Osteoblast (primary cell): Measurements from ENCODE around the gene PDIA3. TPM values are rescaled to one million over a fixed set of nuclear protein-coding genes. Genes with fewer than 3 reads are reported as not detected.

Experiments
- DNase-seq: peaks from one replicate; pipeline ENCODE4 v3.0.0; 2011; ENCODE audit warnings: low spot score, mixed read lengths; ENCODE audit not compliant: insufficient read length; ENCODE audit errors: missing footprints
- H2AFZ ChIP-seq: 2 replicates; pipeline ENCODE4 v1.6.0; 2011; ENCODE audit warnings: mild to moderate bottlenecking, low read length
- H3K27ac ChIP-seq: 2 replicates; pipeline ENCODE4 v1.5.1; 2011; ENCODE audit warnings: mild to moderate bottlenecking, low read depth, low read length, moderate library complexity
- H3K27me3 ChIP-seq: 2 replicates; pipeline ENCODE4 v1.6.0; 2012; ENCODE audit warnings: mild to moderate bottlenecking, control low read depth, inconsistent platforms, low read length, moderate library complexity; ENCODE audit not compliant: insufficient read depth
- H3K36me3 ChIP-seq: 2 replicates; pipeline ENCODE4 v1.5.1; 2011; ENCODE audit warnings: mild to moderate bottlenecking, low read length, control low read depth, moderate library complexity; ENCODE audit not compliant: insufficient read depth
- H3K4me1 ChIP-seq: 2 replicates; pipeline ENCODE4 v1.5.1; 2011; ENCODE audit warnings: mild to moderate bottlenecking, low read length, control low read depth, moderate library complexity; ENCODE audit not compliant: insufficient read depth
- H3K4me2 ChIP-seq: 2 replicates; pipeline ENCODE4 v1.6.0; 2011; ENCODE audit warnings: mild to moderate bottlenecking, low read length; ENCODE audit not compliant: insufficient read depth
- H3K4me3 ChIP-seq: fragments of 200-600 bp; sonication (generic); 3 replicates; pipeline ENCODE4 v1.5.1; 2012; ENCODE audit warnings: mild to moderate bottlenecking, low read length, inconsistent platforms; ENCODE audit not compliant: insufficient read depth
- H3K79me2 ChIP-seq: 2 replicates; pipeline ENCODE4 v1.6.0; 2012; ENCODE audit warnings: mild to moderate bottlenecking, low read length, control low read depth, inconsistent platforms; ENCODE audit not compliant: insufficient read depth
- H3K9me3 ChIP-seq: 2 replicates; pipeline ENCODE4 v1.5.1; 2011; ENCODE audit warnings: low read depth, low read length, control low read depth
- H4K20me1 ChIP-seq: 2 replicates; pipeline ENCODE4 v1.6.0; 2012; ENCODE audit warnings: mild to moderate bottlenecking, low read length, control low read depth; ENCODE audit not compliant: insufficient read depth
- total RNA-seq: library from RNA; depleted of rRNA; stranded (reverse); fragments of >200 nt; gene quantifications from 2 replicates; pipeline ENCODE4 v1.2.3, GENCODE V29; 2012
- TF ChIP-seq, protein P1 (sequence below): IDR thresholded peaks from 2 replicates; pipeline ENCODE4 v1.5.1; 2011; ENCODE audit warnings: mild to moderate bottlenecking, low read depth, low read length, moderate library complexity; ENCODE audit errors: extremely low read depth

PDIA3 gene
- total RNA-seq, 1 donor, result 160 TPM

GRCh38 chr15:43748376-43748775, 2.1 kb downstream of the PDIA3 start:
- Histone ChIP-seq H3K27ac (no peak overlapping the region), H4K20me1 (peaks cover 54% of the 10 kb centered on the region), H3K4me1 (peaks cover 11% of the 10 kb centered on the region), H3K4me3 (peak overlapping the region; percentile 87), H3K36me3 (peaks cover 17% of the 10 kb centered on the region), H3K27me3 (no peaks in the 10 kb centered on the region), H3K9me3 (no peaks in the 10 kb centered on the region), H2AFZ (no peak overlapping the region), H3K4me2 (peak overlapping the region; percentile 94), H3K79me2 (peaks cover 74% of the 10 kb centered on the region)
- peak; percentile 41 for DNase-seq
- TF ChIP-seq, protein P1, sequence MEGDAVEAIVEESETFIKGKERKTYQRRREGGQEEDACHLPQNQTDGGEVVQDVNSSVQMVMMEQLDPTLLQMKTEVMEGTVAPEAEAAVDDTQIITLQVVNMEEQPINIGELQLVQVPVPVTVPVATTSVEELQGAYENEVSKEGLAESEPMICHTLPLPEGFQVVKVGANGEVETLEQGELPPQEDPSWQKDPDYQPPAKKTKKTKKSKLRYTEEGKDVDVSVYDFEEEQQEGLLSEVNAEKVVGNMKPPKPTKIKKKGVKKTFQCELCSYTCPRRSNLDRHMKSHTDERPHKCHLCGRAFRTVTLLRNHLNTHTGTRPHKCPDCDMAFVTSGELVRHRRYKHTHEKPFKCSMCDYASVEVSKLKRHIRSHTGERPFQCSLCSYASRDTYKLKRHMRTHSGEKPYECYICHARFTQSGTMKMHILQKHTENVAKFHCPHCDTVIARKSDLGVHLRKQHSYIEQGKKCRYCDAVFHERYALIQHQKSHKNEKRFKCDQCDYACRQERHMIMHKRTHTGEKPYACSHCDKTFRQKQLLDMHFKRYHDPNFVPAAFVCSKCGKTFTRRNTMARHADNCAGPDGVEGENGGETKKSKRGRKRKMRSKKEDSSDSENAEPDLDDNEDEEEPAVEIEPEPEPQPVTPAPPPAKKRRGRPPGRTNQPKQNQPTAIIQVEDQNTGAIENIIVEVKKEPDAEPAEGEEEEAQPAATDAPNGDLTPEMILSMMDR, result no peak

- DNase-seq, result no peak
- Histone ChIP-seq H3K79me2 (peaks cover 87% of the 10 kb centered on the region), H4K20me1 (peaks cover 67% of the 10 kb centered on the region), H3K9me3 (no peaks in the 10 kb centered on the region), H3K27ac (no peak overlapping the region), H3K36me3 (peaks cover 28% of the 10 kb centered on the region), H3K4me1 (peaks cover 11% of the 10 kb centered on the region), H2AFZ (no peak overlapping the region), H3K4me2 (peak overlapping the region; percentile 74), H3K27me3 (no peaks in the 10 kb centered on the region), H3K4me3 (peak overlapping the region; percentile 39)
- TF ChIP-seq, protein P1, result no peak
Measured at GRCh38 chr15:43749690-43750345, 3.6 kb downstream of the PDIA3 start.

DNA sequence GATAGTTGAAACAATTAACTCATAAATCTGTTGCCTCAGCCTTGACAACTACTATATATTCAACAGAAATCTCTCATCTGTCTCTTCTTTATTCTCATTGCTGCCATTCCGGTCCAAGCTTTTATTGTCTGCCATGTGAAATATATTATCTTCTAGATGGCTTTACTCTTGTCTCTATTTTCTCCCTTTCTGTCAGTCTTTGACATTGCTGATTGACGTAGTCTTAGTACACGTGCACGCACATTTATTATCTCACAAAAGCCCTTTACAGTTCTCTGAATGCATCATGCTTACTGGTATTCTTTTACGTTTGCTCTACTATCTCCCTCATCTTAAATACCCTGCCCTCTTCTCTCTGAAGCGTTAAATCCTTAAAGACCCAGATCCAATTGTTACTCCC, 5.6 kb downstream of the PDIA3 start:
- Histone ChIP-seq H3K27ac (no peak overlapping the region), H3K27me3 (no peaks in the 10 kb centered on the region), H3K79me2 (peaks cover 97% of the 10 kb centered on the region), H3K36me3 (peaks cover 48% of the 10 kb centered on the region), H3K4me2 (no peak overlapping the region), H3K4me1 (peaks cover 11% of the 10 kb centered on the region), H2AFZ (no peak overlapping the region), H3K4me3 (no peak overlapping the region), H3K9me3 (no peaks in the 10 kb centered on the region), H4K20me1 (peaks cover 81% of the 10 kb centered on the region)
- no peak for DNase-seq
- TF ChIP-seq, protein P1, result no peak

DNA sequence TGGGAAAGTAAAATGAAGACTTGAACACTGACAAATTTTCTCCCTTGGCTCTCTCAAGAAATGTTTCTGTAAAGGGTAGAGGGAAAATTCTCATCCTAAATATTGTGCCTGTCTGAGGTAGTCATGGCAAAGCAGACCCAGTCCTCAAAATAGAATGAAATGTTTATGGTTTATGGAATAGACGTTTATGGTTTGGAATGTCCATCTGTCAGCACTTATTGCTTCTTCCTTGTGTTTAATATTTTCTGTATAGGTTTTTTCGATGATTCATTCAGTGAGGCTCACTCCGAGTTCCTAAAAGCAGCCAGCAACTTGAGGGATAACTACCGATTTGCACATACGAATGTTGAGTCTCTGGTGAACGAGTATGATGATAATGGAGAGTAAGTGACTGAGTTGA, 16.6 kb downstream of the PDIA3 start:
- H3K36me3 ChIP-seq, result peaks cover 91% of the 10 kb centered on the region
- H2AFZ ChIP-seq, result no peak overlapping the region
- H3K4me3 ChIP-seq, result no peak overlapping the region
- peaks cover 16% of the 10 kb centered on the region for H4K20me1 ChIP-seq
- H3K4me2 ChIP-seq, result no peak overlapping the region
- no peak overlapping the region for H3K27ac ChIP-seq
- peaks cover 21% of the 10 kb centered on the region for H3K79me2 ChIP-seq
- no peaks in the 10 kb centered on the region for H3K4me1 ChIP-seq
- TF ChIP-seq, protein P1, result no peak
- H3K27me3 ChIP-seq, result no peaks in the 10 kb centered on the region
- no peak for DNase-seq
- H3K9me3 ChIP-seq, result no peaks in the 10 kb centered on the region
